Activated CD4-positive, alpha-beta T cell treated with anti-CD3 and anti-CD28 coated beads for 1 hour (primary cell): ENCODE measurements around the gene C17orf113.

Experiments used
- DNase-seq: peaks from one replicate; pipeline ENCODE4 v3.0.0-alpha.2; 2020

The C17orf113 gene

GRCh38 chr17:42050393-42051012 is at the start of gene C17orf113:
TSS of gene C17orf113 (minus strand) at chr17:42050601. CDS start at chr17:42043376, 7,225 bp downstream.
- DNase-seq: peak; percentile 26

- no peak for DNase-seq
Observed at GRCh38 chr17:42098730-42099399, 48.5 kb upstream of the C17orf113 start.

- peak; percentile 35 for DNase-seq
Observed at GRCh38 chr17:42097691-42098631, 47.6 kb upstream of the C17orf113 start, which contains the start of gene ZNF385C. TSS of gene ZNF385C (minus strand) at chr17:42098473. CDS start at chr17:42063056, 35,417 bp downstream.

- DNase-seq: no peak
Observed at GRCh38 chr17:42096360-42097111, 46.1 kb upstream of the C17orf113 start.

- DNase-seq: no peak
Observed at GRCh38 chr17:42094375-42095069, 44.1 kb upstream of the C17orf113 start.

- DNase-seq: no peak
Observed at GRCh38 chr17:42092939-42093338, 42.5 kb upstream of the C17orf113 start.

GRCh38 chr17:42090964-42091790 is 40.8 kb upstream of the C17orf113 start:
- no peak for DNase-seq

- no peak for DNase-seq
Observed at GRCh38 chr17:42088736-42089135, 38.3 kb upstream of the C17orf113 start.

GRCh38 chr17:42087736-42088705 is 37.6 kb upstream of the C17orf113 start:
- DNase-seq: no peak

- no peak for DNase-seq
Observed at GRCh38 chr17:42087042-42087701, 36.8 kb upstream of the C17orf113 start.

GRCh38 chr17:42081516-42082129 is 31.2 kb upstream of the C17orf113 start:
- no peak for DNase-seq

- DNase-seq: no peak
Observed at GRCh38 chr17:42079541-42079940, 29.1 kb upstream of the C17orf113 start.

GRCh38 chr17:42078396-42079043 is 28.1 kb upstream of the C17orf113 start:
- DNase-seq: no peak

- no peak for DNase-seq
Observed at GRCh38 chr17:42077755-42078154, 27.4 kb upstream of the C17orf113 start.

- DNase-seq: no peak
Observed at GRCh38 chr17:42076797-42077559, 26.6 kb upstream of the C17orf113 start.

- no peak for DNase-seq
Observed at GRCh38 chr17:42075789-42076188, 25.4 kb upstream of the C17orf113 start.
